ENCODE results near the gene SIGLEC14.

DNA sequence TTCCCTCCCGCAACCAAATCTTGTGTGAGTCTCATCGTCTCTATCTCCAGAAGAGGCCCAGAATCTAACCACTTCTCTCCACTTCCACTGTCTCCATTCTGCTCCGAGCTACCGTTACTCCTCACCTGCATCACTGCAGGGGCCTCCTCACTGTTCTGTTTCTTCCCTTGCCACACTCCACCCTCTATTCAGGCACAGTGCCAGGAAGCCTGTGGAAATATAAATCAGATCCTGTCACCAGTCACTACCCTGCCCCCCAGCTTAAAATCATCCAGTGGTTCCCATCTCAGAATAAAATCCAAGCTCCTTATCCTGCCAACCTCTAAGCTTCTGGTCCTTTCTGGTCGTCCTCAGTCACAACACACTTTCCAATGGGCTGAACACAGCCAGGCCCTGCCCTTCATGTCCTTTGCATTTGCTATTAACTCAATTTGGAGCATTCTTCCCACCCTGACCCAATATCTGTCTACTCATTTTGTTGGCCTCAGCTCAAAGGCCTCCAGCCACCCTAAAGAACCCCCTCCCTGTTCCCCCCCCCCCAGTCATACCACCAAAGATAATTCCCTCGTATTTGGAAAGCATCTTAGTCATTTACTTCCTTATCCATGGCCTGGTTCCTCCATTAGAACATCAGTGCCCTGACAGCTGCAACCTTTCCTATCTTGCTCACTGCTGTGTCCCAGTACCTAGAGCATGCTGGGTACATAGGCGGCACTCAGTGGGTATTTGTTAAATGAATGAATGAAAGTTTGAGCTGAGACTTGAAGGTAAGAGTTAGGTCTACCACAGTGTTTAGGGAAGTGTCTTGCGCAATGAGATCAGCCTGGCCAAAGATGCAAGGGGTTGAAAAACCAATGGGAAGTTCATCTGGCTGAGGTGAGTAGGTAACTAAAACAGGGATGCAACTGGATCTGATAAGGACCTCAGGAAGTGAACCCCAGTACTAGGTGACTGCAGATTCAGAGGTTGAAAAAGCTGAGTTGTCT is 51.1 kb downstream of the SIGLEC14 start:
- TF ChIP-seq, protein P1, sequence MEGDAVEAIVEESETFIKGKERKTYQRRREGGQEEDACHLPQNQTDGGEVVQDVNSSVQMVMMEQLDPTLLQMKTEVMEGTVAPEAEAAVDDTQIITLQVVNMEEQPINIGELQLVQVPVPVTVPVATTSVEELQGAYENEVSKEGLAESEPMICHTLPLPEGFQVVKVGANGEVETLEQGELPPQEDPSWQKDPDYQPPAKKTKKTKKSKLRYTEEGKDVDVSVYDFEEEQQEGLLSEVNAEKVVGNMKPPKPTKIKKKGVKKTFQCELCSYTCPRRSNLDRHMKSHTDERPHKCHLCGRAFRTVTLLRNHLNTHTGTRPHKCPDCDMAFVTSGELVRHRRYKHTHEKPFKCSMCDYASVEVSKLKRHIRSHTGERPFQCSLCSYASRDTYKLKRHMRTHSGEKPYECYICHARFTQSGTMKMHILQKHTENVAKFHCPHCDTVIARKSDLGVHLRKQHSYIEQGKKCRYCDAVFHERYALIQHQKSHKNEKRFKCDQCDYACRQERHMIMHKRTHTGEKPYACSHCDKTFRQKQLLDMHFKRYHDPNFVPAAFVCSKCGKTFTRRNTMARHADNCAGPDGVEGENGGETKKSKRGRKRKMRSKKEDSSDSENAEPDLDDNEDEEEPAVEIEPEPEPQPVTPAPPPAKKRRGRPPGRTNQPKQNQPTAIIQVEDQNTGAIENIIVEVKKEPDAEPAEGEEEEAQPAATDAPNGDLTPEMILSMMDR (IDR thresholded peaks at IDR 0.05), result no peak
- no peak for TF ChIP-seq POLR2A (IDR thresholded peaks at IDR 0.05)

Measured in adrenal gland (tissue), 5 donors.